HEK293 (cell line): ENCODE data around the gene TAS1R2.

ENCODE experiments used
- SP7 ChIP-seq: fragments of 450-650 bp; formaldehyde crosslinking; IDR thresholded peaks from 2 replicates; pipeline ENCODE4 v1.5.1; 2016; ENCODE audit warnings: missing biosample characterization, missing genetic modification characterization
- TCF7L2 ChIP-seq: IDR thresholded peaks from 2 replicates; pipeline ENCODE4 v1.6.1; 2011; ENCODE audit warnings: low read depth, mild to moderate bottlenecking, inconsistent platforms, low read length, moderate library complexity, borderline replicate concordance
- ZBTB21 ChIP-seq: fragments of 450-650 bp; formaldehyde crosslinking; IDR thresholded peaks from 2 replicates; pipeline ENCODE4 v1.5.1; 2017; ENCODE audit warnings: missing biosample characterization, missing genetic modification characterization
- ZFHX2 ChIP-seq: fragments of 450-650 bp; formaldehyde crosslinking; conservative IDR thresholded peaks from 2 replicates; pipeline ENCODE4 v1.5.1; 2016; ENCODE audit warnings: missing biosample characterization, missing genetic modification characterization
- ZNF10 ChIP-seq: fragments of 450-650 bp; formaldehyde crosslinking; IDR thresholded peaks from 2 replicates; pipeline ENCODE4 v1.5.1; 2017; ENCODE audit warnings: missing biosample characterization, missing genetic modification characterization
- ZNF146 ChIP-seq: fragments of 450-650 bp; formaldehyde crosslinking; IDR thresholded peaks from 2 replicates; pipeline ENCODE4 v1.5.1; 2016; ENCODE audit warnings: missing biosample characterization, missing genetic modification characterization
- ZNF266 ChIP-seq: fragments of 450-650 bp; formaldehyde crosslinking; IDR thresholded peaks from 2 replicates; pipeline ENCODE4 v1.5.1; 2016; ENCODE audit warnings: missing biosample characterization, missing genetic modification characterization, low read depth
- ZNF302 ChIP-seq: fragments of 450-650 bp; formaldehyde crosslinking; IDR thresholded peaks from 2 replicates; pipeline ENCODE4 v1.5.1; 2016; ENCODE audit warnings: missing biosample characterization, missing genetic modification characterization, low read depth
- ZNF324 ChIP-seq: fragments of 450-650 bp; formaldehyde crosslinking; IDR thresholded peaks from 2 replicates; pipeline ENCODE4 v1.5.1; 2016; ENCODE audit warnings: missing biosample characterization, missing genetic modification characterization
- ZNF391 ChIP-seq: fragments of 450-650 bp; formaldehyde crosslinking; IDR thresholded peaks from 2 replicates; pipeline ENCODE4 v1.5.1; 2016; ENCODE audit warnings: low read depth, missing biosample characterization, missing genetic modification characterization, borderline replicate concordance
- ZNF514 ChIP-seq: fragments of 450-650 bp; formaldehyde crosslinking; IDR thresholded peaks from 2 replicates; pipeline ENCODE4 v1.5.1; 2016; ENCODE audit warnings: missing biosample characterization, missing genetic modification characterization
- ZNF664 ChIP-seq: fragments of 450-650 bp; formaldehyde crosslinking; IDR thresholded peaks from 2 replicates; pipeline ENCODE4 v1.5.1; 2016; ENCODE audit warnings: missing biosample characterization, missing genetic modification characterization
- ZSCAN16 ChIP-seq: fragments of 450-650 bp; formaldehyde crosslinking; IDR thresholded peaks from 2 replicates; pipeline ENCODE4 v1.5.1; 2016; ENCODE audit warnings: missing biosample characterization, missing genetic modification characterization
- TF ChIP-seq, protein P1 (sequence below): fragments of 450-650 bp; formaldehyde crosslinking; IDR thresholded peaks from 2 replicates; pipeline ENCODE4 v1.5.1; 2017; ENCODE audit warnings: missing biosample characterization, missing genetic modification characterization
- TF ChIP-seq, protein P2 (sequence below): fragments of 450-650 bp; formaldehyde crosslinking; IDR thresholded peaks from 2 replicates; pipeline ENCODE4 v1.5.1; 2016; ENCODE audit warnings: missing biosample characterization, missing genetic modification characterization
- TF ChIP-seq, protein P3 (sequence below): fragments of 450-650 bp; IDR thresholded peaks from 2 replicates; pipeline ENCODE4 v1.5.1; 2018; ENCODE audit warnings: missing biosample characterization, mild to moderate bottlenecking, missing genetic modification characterization
- TF ChIP-seq, protein P4 (sequence below): fragments of 450-650 bp; formaldehyde crosslinking; IDR thresholded peaks from 2 replicates; pipeline ENCODE4 v1.5.1; 2016; ENCODE audit warnings: missing biosample characterization, missing genetic modification characterization
- TF ChIP-seq, protein P5 (sequence below): fragments of 450-650 bp; formaldehyde crosslinking; IDR thresholded peaks from 2 replicates; pipeline ENCODE4 v1.5.1; 2016; ENCODE audit warnings: missing biosample characterization, missing genetic modification characterization
- TF ChIP-seq, protein P6 (sequence below): fragments of 450-650 bp; formaldehyde crosslinking; IDR thresholded peaks from 2 replicates; pipeline ENCODE4 v1.5.1; 2016; ENCODE audit warnings: missing biosample characterization, missing genetic modification characterization, borderline replicate concordance
- TF ChIP-seq, protein P7 (sequence below): fragments of 450-650 bp; formaldehyde crosslinking; IDR thresholded peaks from 2 replicates; pipeline ENCODE4 v1.5.1; 2016; ENCODE audit warnings: missing biosample characterization, missing genetic modification characterization
- TF ChIP-seq, protein P8 (sequence below): fragments of 450-650 bp; formaldehyde crosslinking; IDR thresholded peaks from 2 replicates; pipeline ENCODE4 v1.5.1; 2016; ENCODE audit warnings: missing biosample characterization, missing genetic modification characterization
- TF ChIP-seq, protein P9 (sequence below): fragments of 450-650 bp; formaldehyde crosslinking; IDR thresholded peaks from 2 replicates; pipeline ENCODE4 v1.5.1; 2016; ENCODE audit warnings: missing biosample characterization, missing genetic modification characterization

TAS1R2 gene

DNA sequence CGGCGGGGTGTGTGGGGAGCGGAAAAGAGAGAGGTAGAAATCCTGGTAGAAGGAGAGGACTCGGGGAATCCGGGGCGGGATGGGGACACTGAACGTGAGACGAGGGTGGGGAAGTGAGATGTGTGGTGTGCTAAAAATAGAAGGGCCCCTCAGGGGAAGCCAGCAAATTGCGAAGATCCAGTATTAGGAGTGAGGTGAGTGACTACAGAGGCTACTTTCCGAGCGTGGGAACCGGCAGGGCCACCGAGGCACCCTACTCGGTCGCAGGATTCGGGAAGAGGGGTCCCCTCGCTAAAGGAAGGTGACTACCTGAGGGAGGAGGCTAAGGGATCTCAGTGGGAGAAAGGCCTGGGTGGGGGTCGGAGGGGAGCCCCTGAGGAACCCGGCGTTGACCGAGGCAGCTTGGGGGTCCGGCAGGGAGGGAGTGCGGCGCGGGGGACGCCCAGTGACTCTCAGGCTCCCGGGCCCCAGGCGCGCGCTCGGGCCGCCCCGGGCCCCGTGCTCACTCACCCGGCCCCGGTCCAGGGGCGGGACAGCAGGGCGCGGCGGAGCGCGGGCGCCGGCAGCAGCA, 42.6 kb upstream of the TAS1R2 start (continued):
- TF ChIP-seq, protein P1, sequence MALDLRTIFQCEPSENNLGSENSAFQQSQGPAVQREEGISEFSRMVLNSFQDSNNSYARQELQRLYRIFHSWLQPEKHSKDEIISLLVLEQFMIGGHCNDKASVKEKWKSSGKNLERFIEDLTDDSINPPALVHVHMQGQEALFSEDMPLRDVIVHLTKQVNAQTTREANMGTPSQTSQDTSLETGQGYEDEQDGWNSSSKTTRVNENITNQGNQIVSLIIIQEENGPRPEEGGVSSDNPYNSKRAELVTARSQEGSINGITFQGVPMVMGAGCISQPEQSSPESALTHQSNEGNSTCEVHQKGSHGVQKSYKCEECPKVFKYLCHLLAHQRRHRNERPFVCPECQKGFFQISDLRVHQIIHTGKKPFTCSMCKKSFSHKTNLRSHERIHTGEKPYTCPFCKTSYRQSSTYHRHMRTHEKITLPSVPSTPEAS, result no peak
- TF ChIP-seq, protein P2, sequence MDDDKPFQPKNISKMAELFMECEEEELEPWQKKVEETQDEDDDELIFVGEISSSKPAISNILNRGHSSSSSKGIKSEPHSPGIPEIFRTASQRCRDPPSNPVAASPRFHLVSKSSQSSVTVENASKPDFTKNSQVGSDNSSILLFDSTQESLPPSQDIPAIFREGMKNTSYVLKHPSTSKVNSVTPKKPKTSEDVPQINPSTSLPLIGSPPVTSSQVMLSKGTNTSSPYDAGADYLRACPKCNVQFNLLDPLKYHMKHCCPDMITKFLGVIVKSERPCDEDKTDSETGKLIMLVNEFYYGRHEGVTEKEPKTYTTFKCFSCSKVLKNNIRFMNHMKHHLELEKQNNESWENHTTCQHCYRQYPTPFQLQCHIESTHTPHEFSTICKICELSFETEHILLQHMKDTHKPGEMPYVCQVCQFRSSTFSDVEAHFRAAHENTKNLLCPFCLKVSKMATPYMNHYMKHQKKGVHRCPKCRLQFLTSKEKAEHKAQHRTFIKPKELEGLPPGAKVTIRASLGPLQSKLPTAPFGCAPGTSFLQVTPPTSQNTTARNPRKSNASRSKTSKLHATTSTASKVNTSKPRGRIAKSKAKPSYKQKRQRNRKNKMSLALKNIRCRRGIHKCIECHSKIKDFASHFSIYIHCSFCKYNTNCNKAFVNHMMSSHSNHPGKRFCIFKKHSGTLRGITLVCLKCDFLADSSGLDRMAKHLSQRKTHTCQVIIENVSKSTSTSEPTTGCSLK (tag by site-specific recombination), result no peak
- TF ChIP-seq ZNF324 (tag by site-specific recombination) (no peak), ZFHX2 (tag by site-specific recombination) (no peak), ZNF302 (tag by site-specific recombination) (no peak), ZNF514 (tag by site-specific recombination) (no peak), TCF7L2 (no peak), ZNF266 (tag by site-specific recombination) (no peak), ZNF146 (tag by site-specific recombination) (no peak), ZNF664 (tag by site-specific recombination) (no peak), SP7 (tag by site-specific recombination) (no peak), ZNF10 (no peak), ZNF391 (no peak), ZBTB21 (0 out of 2 replicates have a peak, but pooled peaks have one; percentile 16), ZSCAN16 (tag by site-specific recombination) (no peak)
- TF ChIP-seq, protein P3, sequence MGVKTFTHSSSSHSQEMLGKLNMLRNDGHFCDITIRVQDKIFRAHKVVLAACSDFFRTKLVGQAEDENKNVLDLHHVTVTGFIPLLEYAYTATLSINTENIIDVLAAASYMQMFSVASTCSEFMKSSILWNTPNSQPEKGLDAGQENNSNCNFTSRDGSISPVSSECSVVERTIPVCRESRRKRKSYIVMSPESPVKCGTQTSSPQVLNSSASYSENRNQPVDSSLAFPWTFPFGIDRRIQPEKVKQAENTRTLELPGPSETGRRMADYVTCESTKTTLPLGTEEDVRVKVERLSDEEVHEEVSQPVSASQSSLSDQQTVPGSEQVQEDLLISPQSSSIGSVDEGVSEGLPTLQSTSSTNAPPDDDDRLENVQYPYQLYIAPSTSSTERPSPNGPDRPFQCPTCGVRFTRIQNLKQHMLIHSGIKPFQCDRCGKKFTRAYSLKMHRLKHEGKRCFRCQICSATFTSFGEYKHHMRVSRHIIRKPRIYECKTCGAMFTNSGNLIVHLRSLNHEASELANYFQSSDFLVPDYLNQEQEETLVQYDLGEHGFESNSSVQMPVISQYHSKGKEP, result no peak
- TF ChIP-seq, protein P4, sequence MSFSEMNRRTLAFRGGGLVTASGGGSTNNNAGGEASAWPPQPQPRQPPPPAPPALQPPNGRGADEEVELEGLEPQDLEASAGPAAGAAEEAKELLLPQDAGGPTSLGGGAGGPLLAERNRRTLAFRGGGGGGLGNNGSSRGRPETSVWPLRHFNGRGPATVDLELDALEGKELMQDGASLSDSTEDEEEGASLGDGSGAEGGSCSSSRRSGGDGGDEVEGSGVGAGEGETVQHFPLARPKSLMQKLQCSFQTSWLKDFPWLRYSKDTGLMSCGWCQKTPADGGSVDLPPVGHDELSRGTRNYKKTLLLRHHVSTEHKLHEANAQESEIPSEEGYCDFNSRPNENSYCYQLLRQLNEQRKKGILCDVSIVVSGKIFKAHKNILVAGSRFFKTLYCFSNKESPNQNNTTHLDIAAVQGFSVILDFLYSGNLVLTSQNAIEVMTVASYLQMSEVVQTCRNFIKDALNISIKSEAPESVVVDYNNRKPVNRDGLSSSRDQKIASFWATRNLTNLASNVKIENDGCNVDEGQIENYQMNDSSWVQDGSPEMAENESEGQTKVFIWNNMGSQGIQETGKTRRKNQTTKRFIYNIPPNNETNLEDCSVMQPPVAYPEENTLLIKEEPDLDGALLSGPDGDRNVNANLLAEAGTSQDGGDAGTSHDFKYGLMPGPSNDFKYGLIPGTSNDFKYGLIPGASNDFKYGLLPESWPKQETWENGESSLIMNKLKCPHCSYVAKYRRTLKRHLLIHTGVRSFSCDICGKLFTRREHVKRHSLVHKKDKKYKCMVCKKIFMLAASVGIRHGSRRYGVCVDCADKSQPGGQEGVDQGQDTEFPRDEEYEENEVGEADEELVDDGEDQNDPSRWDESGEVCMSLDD (tag by site-specific recombination), result 0 out of 2 replicates have a peak, but pooled peaks have one; percentile 23
- TF ChIP-seq, protein P5, sequence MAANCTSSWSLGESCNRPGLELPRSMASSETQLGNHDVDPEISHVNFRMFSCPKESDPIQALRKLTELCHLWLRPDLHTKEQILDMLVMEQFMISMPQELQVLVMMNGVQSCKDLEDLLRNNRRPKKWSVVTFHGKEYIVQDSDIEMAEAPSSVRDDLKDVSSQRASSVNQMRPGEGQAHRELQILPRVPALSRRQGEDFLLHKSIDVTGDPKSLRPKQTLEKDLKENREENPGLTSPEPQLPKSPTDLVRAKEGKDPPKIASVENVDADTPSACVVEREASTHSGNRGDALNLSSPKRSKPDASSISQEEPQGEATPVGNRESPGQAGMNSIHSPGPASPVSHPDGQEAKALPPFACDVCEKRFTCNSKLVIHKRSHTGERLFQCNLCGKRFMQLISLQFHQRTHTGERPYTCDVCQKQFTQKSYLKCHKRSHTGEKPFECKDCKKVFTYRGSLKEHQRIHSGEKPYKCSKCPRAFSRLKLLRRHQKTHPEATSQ (tag by site-specific recombination), result no peak
- TF ChIP-seq, protein P6, sequence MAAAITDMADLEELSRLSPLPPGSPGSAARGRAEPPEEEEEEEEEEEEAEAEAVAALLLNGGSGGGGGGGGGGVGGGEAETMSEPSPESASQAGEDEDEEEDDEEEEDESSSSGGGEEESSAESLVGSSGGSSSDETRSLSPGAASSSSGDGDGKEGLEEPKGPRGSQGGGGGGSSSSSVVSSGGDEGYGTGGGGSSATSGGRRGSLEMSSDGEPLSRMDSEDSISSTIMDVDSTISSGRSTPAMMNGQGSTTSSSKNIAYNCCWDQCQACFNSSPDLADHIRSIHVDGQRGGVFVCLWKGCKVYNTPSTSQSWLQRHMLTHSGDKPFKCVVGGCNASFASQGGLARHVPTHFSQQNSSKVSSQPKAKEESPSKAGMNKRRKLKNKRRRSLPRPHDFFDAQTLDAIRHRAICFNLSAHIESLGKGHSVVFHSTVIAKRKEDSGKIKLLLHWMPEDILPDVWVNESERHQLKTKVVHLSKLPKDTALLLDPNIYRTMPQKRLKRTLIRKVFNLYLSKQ (tag by site-specific recombination), result no peak
- TF ChIP-seq, protein P7, sequence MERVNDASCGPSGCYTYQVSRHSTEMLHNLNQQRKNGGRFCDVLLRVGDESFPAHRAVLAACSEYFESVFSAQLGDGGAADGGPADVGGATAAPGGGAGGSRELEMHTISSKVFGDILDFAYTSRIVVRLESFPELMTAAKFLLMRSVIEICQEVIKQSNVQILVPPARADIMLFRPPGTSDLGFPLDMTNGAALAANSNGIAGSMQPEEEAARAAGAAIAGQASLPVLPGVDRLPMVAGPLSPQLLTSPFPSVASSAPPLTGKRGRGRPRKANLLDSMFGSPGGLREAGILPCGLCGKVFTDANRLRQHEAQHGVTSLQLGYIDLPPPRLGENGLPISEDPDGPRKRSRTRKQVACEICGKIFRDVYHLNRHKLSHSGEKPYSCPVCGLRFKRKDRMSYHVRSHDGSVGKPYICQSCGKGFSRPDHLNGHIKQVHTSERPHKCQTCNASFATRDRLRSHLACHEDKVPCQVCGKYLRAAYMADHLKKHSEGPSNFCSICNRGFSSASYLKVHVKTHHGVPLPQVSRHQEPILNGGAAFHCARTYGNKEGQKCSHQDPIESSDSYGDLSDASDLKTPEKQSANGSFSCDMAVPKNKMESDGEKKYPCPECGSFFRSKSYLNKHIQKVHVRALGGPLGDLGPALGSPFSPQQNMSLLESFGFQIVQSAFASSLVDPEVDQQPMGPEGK, result peak; percentile 45
- TF ChIP-seq, protein P8, sequence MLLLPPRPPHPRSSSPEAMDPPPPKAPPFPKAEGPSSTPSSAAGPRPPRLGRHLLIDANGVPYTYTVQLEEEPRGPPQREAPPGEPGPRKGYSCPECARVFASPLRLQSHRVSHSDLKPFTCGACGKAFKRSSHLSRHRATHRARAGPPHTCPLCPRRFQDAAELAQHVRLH (tag by site-specific recombination), result no peak
- TF ChIP-seq, protein P9, sequence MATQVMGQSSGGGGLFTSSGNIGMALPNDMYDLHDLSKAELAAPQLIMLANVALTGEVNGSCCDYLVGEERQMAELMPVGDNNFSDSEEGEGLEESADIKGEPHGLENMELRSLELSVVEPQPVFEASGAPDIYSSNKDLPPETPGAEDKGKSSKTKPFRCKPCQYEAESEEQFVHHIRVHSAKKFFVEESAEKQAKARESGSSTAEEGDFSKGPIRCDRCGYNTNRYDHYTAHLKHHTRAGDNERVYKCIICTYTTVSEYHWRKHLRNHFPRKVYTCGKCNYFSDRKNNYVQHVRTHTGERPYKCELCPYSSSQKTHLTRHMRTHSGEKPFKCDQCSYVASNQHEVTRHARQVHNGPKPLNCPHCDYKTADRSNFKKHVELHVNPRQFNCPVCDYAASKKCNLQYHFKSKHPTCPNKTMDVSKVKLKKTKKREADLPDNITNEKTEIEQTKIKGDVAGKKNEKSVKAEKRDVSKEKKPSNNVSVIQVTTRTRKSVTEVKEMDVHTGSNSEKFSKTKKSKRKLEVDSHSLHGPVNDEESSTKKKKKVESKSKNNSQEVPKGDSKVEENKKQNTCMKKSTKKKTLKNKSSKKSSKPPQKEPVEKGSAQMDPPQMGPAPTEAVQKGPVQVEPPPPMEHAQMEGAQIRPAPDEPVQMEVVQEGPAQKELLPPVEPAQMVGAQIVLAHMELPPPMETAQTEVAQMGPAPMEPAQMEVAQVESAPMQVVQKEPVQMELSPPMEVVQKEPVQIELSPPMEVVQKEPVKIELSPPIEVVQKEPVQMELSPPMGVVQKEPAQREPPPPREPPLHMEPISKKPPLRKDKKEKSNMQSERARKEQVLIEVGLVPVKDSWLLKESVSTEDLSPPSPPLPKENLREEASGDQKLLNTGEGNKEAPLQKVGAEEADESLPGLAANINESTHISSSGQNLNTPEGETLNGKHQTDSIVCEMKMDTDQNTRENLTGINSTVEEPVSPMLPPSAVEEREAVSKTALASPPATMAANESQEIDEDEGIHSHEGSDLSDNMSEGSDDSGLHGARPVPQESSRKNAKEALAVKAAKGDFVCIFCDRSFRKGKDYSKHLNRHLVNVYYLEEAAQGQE (tag by site-specific recombination), result no peak
